GM10266 (cell line): Measurements from ENCODE around the gene OR2T3.
"Not testable (repeated sequence)": the region's sequence is repeated elsewhere in the genome, so short reads cannot be mapped to it uniquely, and the experiment has no call there.

Experiments
- DNase-seq: peaks from one replicate; pipeline ENCODE4 v3.0.0; 2012; ENCODE audit errors: extremely low spot score

OR2T3 gene, protein sequence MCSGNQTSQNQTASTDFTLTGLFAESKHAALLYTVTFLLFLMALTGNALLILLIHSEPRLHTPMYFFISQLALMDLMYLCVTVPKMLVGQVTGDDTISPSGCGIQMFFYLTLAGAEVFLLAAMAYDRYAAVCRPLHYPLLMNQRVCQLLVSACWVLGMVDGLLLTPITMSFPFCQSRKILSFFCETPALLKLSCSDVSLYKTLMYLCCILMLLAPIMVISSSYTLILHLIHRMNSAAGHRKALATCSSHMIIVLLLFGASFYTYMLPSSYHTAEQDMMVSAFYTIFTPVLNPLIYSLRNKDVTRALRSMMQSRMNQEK

DNA sequence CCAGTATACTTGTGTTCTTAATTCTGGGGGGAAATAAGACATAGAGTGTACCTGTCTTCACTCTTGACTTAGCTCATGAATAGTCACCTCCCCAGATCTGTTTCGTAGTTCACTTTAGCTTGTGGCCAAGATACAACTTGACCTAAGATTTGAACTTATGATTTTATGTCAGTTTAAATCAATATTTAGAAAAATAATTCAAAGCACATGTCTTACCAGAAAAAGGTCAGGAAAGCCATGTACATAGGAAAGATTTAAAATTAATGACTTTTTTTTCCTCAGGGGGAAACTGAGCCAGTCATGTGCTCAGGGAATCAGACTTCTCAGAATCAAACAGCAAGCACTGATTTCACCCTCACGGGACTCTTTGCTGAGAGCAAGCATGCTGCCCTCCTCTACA lies at the start of gene OR2T3:
Gene OR2T3 (plus strand): TSS at position 301 of the 400 bp plus-strand sequence. CDS start 0 bp downstream, at position 301.
- DNase-seq = not testable (repeated sequence)

DNA sequence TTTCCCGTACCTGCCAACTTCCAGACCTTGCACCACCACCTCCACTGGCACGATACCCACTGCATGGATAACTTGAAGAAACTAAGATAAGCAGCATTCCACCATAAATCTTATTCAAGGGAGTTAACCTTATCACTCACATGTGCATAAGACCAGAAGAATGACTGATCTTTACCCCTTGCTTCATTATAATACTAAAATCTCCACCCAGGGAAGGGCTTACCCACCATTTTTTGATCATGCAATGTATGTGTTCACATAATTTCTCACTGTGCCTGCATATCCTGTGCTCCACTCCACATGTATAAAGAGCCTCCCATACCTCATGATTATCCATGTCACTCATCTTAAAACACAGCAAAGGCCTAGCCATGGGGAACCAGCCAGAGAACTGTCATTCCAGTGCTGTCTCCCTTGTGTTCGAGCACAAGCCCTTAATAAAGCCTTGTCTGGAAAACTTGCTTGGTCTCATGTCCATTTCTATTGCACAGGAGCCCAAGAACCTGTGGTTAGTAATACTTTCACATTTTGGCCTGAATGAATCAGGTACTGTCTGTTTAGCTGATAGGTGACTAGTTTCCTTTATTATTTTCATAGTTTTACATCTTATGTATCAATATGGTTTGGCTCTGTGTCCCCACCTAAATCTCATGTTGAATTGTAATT lies 45.5 kb upstream of the OR2T3 start:
- not testable (repeated sequence) for DNase-seq

DNA sequence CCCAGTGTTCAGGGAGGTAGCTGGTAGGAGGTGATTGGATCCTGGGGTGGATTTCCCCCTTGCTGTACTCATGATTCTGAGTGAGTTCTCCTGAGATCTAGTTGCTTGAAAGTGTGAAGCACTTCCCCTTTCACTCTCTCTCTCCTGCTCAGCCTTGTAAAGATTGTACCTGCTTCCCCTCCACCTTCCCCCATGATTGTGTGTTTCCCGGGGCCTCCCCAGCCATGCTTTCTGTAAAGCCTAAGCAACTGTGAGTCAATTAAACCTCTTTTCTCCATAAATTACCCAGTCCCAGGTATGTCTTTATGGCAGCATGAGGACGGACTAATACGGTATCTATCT lies 45.0 kb upstream of the OR2T3 start:
- DNase-seq = not testable (repeated sequence)

DNA sequence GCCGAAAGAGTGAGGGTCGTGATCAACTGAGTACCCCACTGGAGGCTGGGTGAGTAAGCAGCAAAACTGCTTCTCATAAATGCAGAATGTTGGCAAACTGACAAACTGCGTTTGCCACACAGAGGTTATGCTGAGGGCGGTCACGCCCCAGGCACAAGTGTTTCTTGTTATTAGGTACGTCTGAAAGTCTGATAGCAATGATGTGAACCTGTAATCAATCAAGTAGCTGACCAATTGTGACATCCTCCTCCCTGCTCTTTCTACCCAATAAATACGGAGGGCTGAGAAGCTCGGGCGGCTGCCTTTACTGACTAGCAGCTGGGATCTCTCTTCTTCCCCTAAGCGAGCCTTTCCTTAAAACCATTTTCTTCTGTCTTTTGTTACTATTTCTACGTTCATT lies 41.5 kb upstream of the OR2T3 start:
- DNase-seq = not testable (repeated sequence)

DNA sequence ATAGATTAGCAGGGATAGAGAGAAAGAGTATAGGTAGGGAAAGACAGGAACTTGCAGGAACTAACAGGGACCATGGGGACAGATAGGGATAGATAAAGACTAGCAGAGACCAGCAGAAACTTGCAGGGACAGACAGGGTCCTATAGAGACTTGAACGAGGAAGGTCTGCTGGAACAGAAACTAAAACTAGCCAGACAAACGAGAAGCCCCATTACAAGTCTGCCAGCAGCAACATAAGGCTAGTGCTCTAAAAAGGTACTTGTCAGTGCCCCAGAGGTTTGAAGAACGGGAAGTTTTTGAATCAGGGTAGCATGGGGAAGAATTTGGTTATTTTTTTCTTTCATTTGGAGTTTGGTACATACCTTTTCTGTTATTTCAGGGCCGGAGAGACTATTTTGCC lies 41.0 kb upstream of the OR2T3 start:
- DNase-seq = not testable (repeated sequence)

DNA sequence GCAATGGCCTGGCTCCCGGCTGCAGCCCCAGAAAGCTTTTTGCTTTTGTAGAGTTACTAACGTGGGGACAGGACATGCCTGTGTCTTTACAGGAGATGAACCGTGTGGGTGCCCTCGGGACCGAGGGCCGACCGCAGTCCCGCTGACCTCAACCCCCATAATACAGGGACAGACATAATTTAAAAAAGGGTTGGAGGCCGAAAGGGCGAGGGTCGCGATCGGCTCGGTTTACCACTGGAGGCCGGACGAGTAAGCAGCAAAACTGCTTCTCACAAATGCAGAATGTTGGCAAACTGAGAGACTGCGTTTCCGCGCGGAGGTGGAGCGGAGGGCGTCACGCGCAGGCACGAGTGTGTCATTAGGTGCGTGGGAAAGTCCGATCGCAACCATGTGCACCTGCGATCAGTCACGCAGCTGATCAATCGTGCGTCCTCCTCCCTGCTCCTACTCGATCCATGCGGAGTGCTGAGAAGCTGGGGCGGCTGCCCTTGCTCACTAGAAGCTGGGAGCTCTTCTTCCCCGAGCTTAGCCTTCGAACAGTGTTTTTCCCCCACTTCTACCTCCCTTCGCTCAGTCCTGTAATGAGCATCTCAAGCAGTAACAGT lies 39.2 kb upstream of the OR2T3 start:
- DNase-seq = not testable (repeated sequence)

DNA sequence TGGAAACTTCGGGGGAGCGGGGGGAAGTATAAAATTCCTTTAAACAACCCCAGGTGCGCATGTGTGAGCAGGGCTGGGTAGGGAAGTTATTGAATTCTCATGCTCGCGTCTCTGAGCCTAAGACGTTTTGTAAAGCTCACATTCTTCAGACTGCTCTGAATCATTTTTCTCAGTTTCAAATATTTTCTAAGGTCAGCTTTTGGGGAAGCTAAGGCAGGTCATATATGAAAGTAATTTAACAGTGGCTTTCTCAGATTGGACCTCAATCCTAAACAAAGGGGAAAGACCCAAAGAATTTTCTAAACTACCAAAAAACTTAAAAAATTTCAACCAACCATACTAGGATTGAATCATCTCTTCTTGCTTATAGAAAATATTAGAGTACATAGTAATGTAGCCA lies 38.2 kb upstream of the OR2T3 start:
- not testable (repeated sequence) for DNase-seq

DNA sequence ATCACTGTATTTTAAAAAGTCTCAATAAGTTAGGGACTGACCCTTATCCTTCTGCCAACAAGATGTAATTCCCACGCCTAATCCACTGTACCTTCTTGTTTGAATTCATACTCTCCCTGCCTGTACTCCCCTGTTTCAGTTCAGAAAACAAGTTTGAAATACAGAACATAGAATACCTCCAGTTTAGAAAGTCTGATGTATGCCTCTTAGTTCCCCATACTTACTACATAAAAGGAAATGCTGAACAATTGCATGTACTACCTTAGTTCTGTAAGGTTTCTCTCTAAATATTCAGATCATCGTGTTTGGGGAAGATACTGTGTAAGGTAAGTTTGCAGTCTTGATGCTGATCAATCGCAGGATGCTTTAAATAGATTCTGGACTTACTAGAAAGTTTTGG lies 36.8 kb upstream of the OR2T3 start:
- DNase-seq = not testable (repeated sequence)

DNA sequence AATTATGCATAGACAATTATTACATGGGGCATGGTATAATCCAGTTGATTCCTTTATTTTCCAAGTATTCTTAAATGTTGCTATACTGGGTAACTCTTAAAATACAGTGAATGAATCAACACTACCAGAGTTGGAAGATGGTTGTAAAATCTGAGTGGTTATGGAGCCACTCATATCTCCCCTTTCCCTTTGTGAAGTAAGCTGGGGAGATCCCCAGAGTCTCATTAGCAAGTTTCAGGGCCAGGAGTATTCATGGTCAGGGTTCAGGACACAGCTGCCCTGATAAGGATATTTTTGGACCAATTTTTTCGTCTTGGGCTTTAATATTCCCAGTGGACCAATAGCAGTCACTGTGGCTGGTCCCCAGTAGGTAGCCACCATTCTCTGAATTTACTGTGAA lies 34.5 kb upstream of the OR2T3 start:
- DNase-seq = not testable (repeated sequence)

DNA sequence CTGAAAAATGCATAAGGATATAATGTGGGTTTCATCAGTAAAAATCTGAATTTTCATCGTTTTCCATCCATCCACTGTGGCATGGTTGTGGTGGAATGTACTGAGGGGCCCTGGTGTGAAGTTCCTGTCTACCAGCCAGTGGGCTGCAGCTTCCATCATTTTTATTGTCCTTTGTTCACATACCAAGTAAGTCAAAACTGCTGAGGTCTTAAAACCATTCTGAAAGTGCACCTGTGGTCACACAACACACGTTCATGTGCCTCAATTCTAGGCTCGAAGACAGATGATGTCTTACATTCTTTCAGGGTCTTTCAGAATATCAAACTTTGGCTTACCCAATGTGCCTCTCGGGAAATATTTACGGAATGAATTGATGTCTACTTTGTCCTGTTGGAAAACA lies 33.9 kb upstream of the OR2T3 start:
- DNase-seq = not testable (repeated sequence)

DNA sequence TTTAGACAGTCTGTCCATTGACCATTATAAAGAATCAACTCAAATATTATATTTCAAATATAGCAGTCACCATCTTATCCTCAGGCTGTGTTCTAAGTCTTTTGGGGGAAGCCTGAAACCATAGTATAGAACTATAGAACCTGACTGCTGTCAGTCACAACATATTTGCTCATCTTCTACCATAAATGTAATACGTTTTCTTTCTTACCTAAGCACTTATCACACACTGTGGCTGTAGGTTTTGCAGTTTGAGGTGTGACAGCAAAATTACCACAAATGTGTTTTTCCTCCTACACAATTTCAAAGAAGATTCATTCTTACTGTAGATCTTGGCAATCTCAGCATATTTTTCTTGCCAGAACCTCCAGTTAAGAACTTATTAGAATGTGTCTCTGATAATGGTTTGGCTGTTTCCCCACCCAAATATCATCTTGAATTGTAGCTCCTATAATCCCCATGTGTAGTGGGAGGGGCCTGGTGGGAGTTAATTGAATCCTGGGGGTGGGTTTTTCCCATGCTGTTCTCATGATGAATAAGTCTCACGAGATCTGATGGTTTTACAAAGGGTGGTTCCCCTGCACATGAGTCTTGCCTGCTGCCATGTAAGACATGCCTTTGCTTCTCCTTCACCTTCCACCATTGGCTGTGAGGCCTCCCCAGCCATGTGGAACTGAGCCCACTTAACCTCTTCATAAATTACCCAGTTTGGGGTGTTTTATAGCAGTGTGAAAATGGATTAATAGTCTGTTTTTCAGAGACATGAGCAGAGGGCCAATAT lies 30.5 kb upstream of the OR2T3 start:
- DNase-seq = not testable (repeated sequence)

DNA sequence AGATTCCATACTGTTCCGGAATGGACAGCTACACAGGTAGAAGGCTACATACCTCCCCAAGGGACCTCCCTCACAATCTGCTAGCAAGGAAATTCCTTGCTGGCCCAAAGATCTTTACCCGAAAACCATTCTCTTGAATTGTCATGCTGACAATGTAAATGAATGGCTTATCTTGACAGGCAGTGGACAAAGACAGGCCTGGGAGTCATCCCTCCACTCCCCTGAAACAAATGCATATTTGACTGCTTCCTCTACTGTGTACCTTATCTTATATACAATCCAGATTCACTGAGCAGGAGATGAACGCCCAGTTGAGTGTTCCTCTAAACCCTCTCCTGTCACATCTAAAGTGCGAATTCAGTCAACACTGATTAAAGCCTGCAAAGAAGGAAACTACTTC lies 28.5 kb upstream of the OR2T3 start:
- not testable (repeated sequence) for DNase-seq

DNA sequence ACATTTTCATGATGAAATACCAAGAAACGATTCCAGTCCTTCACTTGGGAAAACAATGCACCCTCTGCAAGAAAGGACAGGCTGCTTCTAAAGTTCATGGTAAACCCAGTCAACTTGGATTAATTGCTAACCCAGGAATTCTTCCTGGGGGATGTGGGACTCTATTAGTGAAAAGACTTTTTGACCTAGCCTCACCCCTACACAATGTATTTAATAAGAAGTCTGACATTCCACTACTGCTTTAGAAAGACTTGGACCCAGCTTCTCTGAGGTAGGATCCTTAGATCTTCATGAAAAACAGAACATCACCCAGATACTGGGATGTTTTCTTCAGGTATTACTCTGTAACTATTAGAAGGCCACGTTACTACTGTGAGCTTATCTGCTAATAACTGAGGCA lies 27.8 kb upstream of the OR2T3 start, which contains the start of gene OR2T2:
Gene OR2T2 (plus strand): TSS at position 239 of the 400 bp plus-strand sequence. CDS start 7,161 bp downstream, outside the sequence.
- DNase-seq = not testable (repeated sequence)

DNA sequence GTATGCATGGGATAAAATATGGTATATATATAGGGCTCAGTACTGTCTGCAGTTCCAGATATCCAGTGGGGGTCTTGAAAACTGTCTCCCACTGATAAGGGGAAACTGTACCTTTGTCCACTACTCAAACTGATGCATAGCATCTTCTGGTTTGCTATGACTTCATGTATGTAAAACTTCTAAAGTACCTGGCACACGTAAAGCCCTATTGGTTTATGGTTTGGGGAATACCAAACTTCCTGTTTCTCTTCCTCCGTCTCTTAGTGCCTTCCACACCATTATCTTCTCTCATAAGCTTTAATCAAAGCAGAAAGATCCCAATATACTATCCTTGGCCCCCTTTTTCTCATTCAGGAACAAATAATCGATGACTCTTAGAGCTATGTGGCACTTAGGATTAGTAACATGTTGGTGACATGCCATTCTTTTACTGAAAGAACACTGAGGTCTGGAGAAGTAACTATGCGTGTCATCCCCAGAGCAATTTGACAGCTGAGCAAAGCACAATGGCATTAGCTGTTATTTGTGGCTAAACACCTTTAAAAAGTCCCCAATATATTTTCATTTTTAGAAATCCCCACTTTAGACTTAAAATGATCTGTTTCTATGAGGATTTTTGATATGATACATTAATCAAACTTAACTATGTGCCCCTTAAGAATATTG lies 24.6 kb upstream of the OR2T3 start:
- not testable (repeated sequence) for DNase-seq

DNA sequence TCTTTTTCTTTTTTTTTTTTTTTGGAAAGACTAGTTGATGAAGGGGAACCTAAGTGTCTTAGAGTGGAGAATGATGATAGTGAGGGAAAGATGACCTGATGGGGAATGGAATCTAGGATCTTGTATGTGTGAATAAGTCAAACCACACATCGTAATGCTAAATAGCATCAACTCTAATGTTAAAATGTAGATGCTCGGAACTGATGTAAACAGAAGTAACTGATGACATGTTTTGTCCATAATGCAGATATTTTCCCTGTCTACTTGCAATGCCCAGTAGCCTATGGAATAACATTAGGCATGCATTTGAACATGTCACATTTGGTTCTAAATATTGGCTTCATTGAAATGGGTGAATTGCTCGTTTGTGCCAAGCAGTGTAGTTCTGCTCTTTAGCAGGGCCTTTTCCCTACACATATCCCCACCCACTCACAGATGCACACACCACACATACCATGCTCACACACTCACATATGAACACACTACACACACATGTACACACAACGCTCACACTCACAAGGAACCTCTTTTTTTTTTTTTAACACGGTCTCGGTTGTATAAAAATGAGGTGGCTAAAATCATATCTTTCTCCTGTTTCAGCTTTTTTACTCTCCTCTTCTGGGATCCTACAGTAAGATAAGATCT lies 23.2 kb upstream of the OR2T3 start:
- not testable (repeated sequence) for DNase-seq

DNA sequence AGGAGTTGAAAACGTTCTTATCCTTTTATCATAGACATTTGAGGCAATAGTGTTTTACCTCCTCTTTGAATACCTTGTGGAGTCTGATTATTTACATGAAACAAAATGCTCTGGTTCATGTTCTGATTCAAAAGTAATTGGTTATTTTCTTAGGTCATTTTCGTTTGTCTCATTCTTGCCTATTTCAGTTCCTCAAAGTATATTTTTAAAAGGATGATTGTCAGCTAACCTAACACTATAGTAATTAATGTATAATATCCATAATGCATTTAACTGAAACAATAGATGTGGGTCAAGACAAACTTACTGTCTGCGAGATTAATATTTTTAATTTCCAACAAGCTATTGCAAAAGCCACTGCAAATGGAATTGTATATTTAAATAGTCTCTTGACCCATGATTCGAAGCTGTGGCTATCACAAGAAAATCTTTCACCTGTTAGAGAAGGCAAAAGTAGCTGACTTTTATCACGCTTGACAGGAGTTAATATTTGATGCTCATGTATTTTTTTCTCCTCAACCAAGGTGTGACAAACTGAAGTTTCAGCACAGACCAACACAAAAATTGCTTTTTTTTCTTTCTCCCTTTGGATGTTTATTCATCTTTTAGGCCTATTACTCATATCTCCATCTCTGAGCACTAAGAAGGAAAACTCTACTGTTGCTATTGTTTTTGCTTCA lies 22.5 kb upstream of the OR2T3 start:
- DNase-seq = not testable (repeated sequence)

DNA sequence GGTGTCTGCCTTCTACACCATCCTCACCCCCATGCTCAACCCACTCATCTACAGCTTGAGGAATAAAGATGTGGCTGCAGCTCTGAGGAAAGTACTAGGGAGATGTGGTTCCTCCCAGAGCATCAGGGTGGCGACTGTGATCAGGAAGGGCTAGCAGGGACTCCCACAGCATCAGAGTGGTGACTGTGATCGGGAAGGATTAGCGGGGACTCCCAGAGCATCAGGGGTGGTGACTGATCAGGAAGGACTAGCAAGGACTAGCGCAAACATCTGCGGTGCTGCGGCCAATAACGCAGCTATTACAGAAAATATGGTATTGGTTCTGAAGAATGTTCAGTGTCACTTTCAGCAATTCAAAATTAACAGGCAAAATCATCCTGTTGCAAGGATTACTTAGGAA lies 19.5 kb upstream of the OR2T3 start:
- not testable (repeated sequence) for DNase-seq

DNA sequence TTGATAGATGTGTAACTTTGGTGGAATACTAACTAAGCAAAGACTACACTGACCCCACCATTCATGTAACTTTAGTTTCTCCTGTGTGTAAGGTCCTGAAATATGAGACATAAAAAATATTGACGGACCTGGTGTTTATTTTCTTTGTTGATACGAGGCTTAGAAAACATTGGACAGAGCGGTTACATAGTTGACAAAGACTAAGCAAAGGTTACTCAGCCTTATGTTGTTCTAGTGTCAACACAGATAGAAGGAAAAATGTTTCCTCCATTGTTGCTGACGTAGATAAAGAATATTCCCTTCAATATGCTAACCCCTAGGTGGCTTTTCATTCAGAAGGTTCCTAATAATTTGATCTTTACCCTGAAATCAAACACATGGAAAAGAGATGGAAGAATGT lies 18.1 kb upstream of the OR2T3 start:
- not testable (repeated sequence) for DNase-seq

DNA sequence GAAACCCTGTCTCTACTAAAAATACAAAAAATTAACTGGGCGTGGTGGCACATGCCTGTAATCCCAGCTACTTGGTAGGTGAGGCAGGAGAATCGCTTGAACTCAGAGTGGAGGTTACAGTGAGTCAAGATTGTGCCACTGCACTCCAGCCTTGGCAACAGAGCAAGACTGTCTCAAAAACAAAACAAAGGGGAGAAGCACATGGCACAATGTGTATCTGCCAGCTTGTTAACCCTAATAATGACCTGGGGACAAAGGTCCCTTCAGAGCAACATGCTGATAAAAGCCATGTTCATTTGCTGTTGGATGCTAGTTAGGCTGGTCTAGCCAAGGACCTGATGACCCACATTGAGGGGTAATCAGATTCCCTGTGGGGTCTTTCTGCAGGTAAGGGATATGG lies 16.5 kb upstream of the OR2T3 start:
- not testable (repeated sequence) for DNase-seq

DNA sequence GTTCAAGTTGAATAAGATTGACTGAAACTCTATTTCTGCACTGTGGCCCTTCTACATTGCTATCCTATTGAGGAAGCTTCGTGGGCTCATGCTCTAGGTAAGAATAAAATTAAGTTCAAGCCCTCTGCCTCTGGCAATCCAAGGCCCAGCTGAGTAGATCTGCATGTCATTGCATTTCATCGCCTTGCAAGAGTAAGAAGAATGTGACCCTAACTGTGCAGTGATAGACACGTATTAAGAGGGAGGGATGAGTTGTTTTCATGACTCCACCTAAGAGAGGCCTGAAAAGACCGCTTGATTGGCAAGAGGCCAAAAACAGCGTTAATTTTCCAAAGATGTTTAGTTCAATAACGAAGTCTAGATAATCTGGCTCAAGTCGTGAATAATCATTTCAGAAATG lies 14.0 kb upstream of the OR2T3 start:
- not testable (repeated sequence) for DNase-seq
